Kasumi-1 (cell line): ENCODE measurements around the gene COPS9.

Experiments used
- DNase-seq, 2 experiments: peaks; one replicate each; lab custom pipeline; 2025; lab: John Stamatoyannopoulos, UW

The COPS9 gene

DNA sequence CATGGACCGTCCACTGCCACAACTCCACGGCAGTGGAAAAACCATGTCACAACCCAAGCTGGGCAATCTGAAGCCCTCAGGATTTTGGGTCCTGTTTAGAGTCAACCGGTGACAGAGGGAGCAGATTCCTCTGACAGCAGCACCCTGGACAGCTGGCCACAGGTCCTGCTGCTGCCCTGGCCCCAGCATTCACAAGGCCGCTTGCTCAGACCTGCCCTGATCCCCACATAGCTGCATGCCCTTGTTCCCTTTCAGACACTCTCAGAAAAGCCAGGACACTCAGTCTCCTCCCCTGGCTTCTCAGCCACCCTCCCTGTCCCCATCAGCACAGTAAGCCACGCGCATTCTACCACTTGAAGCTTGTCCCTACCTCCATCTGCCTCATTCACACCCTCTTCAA, 1.6 kb downstream of the COPS9 start:
- DNase-seq = no peak

DNA sequence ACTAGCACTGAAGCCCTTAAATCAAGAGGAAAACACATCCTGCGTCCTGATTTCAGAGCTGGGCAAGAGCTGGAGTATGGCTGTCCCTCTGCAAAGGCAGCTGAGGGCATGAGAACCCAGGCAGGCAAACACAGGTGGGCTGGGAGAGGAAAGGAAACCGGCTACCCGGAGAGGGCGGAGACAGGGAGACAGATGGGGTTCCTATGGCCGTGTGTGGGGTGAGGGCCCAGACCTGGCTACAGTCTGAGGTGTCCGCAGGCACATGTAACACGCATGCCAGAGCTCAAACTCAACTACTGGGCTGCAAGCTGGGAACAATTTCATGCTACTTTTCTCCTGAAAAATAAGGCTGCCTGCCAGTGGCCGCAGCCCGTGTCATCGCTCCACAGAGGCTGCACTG, 2.7 kb downstream of the COPS9 start:
- no peak for DNase-seq

DNA sequence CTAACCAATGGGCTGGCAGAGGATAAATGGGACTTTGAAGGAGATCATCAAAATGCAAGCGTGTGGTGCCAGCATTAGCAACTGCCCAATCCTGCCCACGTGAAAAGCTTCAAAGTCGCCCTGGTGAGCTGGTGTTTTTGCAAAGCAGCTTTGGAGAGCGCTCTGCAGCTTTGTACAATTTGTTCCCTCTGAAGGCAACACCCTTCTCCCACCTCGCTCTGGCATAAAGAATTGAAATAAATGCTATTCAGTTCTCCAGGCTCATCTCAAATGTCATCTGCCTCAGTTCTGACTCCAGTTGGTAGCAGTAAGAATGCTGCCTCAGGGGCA, 3.5 kb downstream of the COPS9 start:
- no peak for DNase-seq

DNA sequence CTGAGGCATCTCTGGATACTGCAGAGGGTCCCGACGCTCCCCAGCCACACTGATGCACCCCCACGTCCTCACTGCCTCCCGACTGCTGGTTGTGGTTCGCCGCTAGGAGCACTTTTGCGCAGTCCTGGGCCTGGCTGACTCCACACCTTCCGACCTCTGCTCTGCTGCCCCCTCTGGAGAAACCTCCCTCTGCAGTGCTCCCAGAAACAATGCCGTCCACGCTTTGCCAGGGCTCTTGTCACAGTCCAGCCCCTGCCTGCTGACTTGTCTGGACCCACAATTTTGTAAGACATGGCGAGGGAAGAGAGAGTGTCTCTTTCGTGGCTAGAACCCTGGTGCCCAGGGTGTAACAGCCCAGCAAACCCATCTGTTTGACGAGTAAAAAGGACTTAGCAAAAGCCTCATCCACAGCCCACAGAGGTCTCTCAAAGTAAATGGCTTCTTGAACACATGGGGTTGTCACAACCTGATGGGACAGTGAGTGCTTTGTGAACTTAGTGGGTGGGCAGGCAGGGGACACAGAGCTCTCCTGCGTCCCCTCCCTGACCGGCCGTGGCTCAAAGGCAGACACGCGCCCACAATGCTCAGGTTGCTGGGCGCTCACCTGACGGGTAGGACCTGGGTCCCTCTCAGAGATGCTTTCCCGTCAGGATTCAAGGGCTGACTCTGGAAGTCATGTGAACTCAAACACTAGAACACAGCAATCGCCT, 4.0 kb downstream of the COPS9 start:
- peak in 1 of 2 experiments; percentile 0 for DNase-seq

GRCh38 chr2:240131296-240131695, 4.8 kb downstream of the COPS9 start:
- DNase-seq = no peak

DNA sequence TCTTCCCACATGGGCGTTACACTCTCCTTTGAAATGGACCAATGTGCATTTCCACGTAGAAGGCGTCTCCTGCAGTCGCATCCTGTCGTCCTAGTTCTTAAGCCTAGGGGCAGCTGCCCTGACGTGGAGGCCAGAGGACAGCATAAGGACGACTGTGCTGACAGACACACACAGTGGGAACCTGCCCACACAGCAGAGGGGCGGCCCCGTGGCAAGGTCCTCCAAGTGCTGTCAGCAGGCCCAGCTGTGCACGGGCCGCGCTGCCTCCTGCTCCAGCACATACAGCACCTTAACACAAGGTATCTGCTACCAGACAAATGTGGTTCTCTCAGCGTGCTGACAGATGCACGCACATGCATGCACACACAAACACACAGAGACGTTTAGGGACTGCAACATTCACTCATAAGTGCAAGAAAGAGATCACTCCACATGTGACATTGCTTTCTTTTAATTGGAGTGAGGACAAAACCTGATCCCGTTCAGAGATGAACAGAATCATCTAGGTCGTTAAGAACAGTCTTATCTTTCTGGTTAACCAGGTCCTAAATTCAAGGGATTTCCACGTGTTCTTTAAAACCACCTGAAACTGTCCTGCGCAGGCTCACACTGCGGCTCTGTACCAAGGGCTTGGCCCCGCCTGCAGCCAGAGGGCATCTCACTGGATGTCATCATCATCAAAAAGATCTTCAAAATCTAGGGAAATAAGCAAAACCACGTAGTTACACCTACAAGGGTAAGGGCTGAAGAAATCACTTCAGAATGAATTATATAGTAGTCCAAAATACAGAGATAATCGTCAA, 5.5 kb downstream of the COPS9 start:
- DNase-seq = no peak

DNA sequence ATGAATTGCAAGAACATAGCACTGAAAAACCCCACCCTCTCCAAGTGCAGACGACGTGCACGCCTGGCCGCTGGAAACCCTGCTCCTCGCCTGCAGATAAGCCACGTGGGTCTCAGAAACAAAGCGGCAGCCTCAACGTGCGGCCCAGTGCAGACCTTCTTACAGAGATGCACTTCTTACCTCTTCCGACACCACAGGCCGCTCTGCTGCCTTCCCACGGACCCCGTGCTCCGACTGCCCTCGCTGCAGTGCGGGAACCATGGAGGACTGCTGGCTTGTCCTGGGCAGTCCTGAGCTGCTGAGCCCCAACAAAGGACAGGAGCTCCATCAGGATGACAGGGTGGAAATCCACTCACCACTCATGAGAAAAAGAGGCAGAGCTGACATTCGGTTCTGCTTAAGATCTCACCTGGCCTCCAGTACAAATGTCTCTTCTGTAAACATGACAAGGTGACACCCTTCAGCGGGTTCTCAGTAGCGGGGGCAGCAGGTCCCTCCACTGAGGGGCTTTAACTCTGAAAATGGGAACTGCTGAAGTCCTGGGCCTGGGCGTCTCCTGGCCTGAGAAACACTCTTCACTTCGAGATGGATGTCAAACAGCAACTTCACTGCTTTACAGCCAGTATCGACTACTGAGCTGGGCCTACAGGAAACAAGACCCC, 6.2 kb downstream of the COPS9 start:
- no peak for DNase-seq

GRCh38 chr2:240129311-240129710, 6.8 kb downstream of the COPS9 start:
- DNase-seq = no peak

DNA sequence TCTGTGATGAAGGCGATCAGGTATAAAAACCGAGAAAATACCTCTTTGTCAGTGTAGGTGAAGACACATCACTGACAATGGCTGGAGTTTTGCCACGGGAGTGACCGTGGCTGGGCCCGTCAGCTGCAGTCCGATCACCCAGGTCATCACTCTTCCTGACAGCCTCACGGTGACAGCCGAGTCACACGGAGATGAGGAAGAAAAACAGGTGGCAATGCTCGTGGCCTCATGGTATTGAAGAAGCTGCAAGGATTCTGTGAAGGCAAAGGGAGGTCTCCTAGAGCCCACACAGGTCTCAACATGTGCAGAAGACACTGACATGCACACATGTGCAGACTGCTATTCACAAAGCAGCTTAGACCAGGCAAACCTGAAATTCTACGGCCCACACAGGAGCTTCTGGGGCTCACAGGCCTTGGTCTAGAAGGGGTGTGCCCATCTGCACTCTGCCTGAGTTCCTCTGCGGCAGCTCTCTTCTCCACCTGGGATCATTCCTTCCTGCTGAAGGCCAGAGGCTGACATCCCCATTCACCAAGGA, 7.4 kb downstream of the COPS9 start:
- DNase-seq = no peak

GRCh38 chr2:240127911-240128607, 8.0 kb downstream of the COPS9 start:
- DNase-seq = no peak

- no peak for DNase-seq
These were observed 8.8 kb downstream of the COPS9 start for GRCh38 chr2:240127191-240127750.

- DNase-seq = no peak
These were observed 9.4 kb downstream of the COPS9 start for GRCh38 chr2:240126731-240127130.

DNA sequence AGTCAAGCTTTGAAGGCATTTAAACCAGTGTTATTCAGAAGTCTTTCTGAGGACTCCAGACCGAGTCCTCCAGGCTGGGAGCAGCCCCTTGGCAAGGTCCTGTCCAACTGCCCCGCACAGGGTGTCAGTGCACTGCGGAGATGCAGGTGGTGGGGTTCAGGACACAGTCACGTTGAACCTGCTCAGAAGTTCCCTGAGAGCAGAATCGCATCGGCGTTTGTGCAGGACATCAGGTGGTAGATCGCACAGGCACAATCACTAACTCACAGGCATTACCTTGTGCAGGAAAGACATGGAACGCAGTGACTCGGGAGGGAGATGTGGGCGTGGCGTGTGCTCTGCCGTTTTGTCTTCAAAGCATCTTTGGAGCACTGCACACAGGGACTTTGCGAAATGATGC, 10.4 kb downstream of the COPS9 start:
- no peak for DNase-seq

GRCh38 chr2:240124651-240125030, 11.5 kb downstream of the COPS9 start:
- no peak for DNase-seq

- DNase-seq = no peak
These were observed 12.1 kb downstream of the COPS9 start for GRCh38 chr2:240123821-240124650.

- DNase-seq = no peak
These were observed 14.4 kb downstream of the COPS9 start for GRCh38 chr2:240121675-240122074.

DNA sequence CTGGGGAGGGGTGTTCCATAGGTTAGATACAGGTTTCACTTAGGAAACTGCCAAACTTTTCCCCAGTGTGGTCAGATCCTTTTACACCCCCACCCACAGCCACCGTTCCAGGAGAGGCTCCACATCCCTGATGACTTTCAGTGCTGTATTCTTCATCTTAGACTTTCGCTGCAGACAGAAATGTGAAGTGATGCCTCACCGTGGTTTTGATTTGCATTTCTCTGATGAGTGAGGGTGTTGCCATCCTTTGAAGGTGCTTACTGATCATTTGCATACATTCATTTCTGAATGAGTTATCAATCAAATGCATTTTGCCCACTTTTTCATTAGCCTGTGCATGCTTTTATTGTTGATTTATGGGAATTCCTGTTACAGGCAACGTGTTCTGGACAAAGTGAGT, 14.9 kb downstream of the COPS9 start:
- no peak for DNase-seq

DNA sequence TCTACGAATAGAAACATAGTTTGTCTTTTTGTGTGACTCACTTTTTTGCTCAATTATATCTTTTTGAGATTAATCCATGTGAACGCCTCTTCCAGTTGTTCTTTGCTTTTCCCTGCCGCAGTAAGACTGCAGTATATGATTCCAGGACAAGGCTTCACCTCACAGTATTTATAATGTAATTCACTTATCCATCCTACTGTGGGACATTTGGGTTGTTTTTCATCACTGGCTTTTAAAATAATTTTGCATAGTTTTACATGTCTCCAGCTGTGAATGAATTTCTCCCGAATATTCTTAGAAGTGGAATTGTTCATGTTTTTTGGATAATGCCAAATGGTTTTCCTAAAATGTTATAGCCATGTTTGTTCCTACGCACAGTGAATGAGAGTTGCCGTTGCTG, 21.9 kb downstream of the COPS9 start:
- no peak for DNase-seq

- no peak for DNase-seq
These were observed 23.0 kb downstream of the COPS9 start for GRCh38 chr2:240112914-240113690.

- no peak for DNase-seq
These were observed 24.9 kb downstream of the COPS9 start for GRCh38 chr2:240111253-240111652.
